Smooth muscle cell (in vitro differentiated cells): ENCODE results near the gene HMG20B. TPM values are rescaled to one million over a fixed set of nuclear protein-coding genes. Genes with fewer than 3 reads are reported as not detected.

ENCODE experiments used
- DNase-seq: peaks from one replicate; lab custom pipeline; 2025; ENCODE audit not compliant: unreplicated experiment; lab: John Stamatoyannopoulos, UW
- H2AFZ ChIP-seq: fragments of 200-600 bp; sonication (generic); 2 replicates; pipeline ENCODE4 v1.6.0; 2016; ENCODE audit warnings: antibody characterized with exemption, low read depth, mild to moderate bottlenecking
- H3F3A ChIP-seq: fragments of 200-600 bp; sonication (generic); 2 replicates; pipeline ENCODE4 v1.6.0; 2017; ENCODE audit warnings: antibody characterized with exemption, low read depth
- H3K27ac ChIP-seq: fragments of 200-600 bp; sonication (generic); 2 replicates; pipeline ENCODE4 v1.5.1; 2016; ENCODE audit warnings: low read depth, mild to moderate bottlenecking
- H3K27me3 ChIP-seq: fragments of 200-600 bp; sonication (generic); 2 replicates; pipeline ENCODE4 v1.6.1; 2016; ENCODE audit warnings: low read depth, mild to moderate bottlenecking
- H3K36me3 ChIP-seq: fragments of 200-600 bp; sonication (generic); 2 replicates; pipeline ENCODE4 v1.5.1; 2016; ENCODE audit warnings: low read depth
- H3K4me1 ChIP-seq: fragments of 200-600 bp; sonication (generic); 2 replicates; pipeline ENCODE4 v1.5.1; 2016; ENCODE audit warnings: low read depth
- H3K4me2 ChIP-seq: fragments of 200-600 bp; sonication (generic); 2 replicates; pipeline ENCODE4 v1.6.0; 2016; ENCODE audit warnings: mild to moderate bottlenecking
- H3K4me3 ChIP-seq: fragments of 200-600 bp; sonication (generic); 2 replicates; pipeline ENCODE4 v1.5.1; 2016; ENCODE audit warnings: mild to moderate bottlenecking
- H3K79me2 ChIP-seq: fragments of 200-600 bp; sonication (generic); 2 replicates; pipeline ENCODE4 v1.6.0; 2016; ENCODE audit warnings: low read depth, mild to moderate bottlenecking
- H3K9ac ChIP-seq: fragments of 200-600 bp; sonication (generic); 2 replicates; pipeline ENCODE4 v1.6.0; 2016; ENCODE audit warnings: low read depth
- H3K9me3 ChIP-seq: fragments of 200-600 bp; sonication (generic); replicated peaks from 2 replicates; pipeline ENCODE4 v1.5.1; 2016; ENCODE audit warnings: low read depth
- H4K20me1 ChIP-seq: fragments of 200-600 bp; sonication (generic); 2 replicates; pipeline ENCODE4 v1.6.0; 2016; ENCODE audit warnings: low read depth
- CTCF ChIP-seq: fragments of 200-600 bp; sonication (generic); IDR thresholded peaks from 2 replicates; pipeline ENCODE4 v1.5.1; 2017; ENCODE audit warnings: borderline replicate concordance, mild to moderate bottlenecking, antibody characterized with exemption; ENCODE audit not compliant: insufficient read depth, poor library complexity, severe bottlenecking
- WGBS: methylation state at CpG from one replicate; pipeline ENCODE4 v1.1.7; 2016; ENCODE audit warnings: low lambda C conversion rate; 5-methylcytosine and 5-hydroxymethylcytosine counted together
- polyA plus RNA-seq: library from polyadenylated mRNA; unstranded; fragments of >200 nt; fragmentation: Nextera tagmentation; extraction: Ambion mirVana; gene quantifications from 2 replicates; pipeline ENCODE4 v1.2.1, GENCODE V29; 2016
- total RNA-seq: library from RNA; depleted of rRNA; stranded (reverse); fragments of >200 nt; gene quantifications from 2 replicates; pipeline ENCODE4 v1.2.3, GENCODE V29; 2014

Gene HMG20B
- total and polyA plus RNA-seq, 2 experiments from 2014 or later, result 109 to 120 TPM

GRCh38 chr19:3590991-3591659 lies 18.4 kb downstream of the HMG20B start:
- Histone ChIP-seq H3K36me3 (no peaks in the 10 kb centered on the region), H4K20me1 (no peaks in the 10 kb centered on the region), H3K9ac (no peak overlapping the region), H3K79me2 (no peaks in the 10 kb centered on the region), H2AFZ (no peak overlapping the region), H3K4me1 (no peaks in the 10 kb centered on the region), H3K9me3 (no peaks in the 10 kb centered on the region), H3K4me3 (no peak overlapping the region), H3F3A (no peaks in the 10 kb centered on the region), H3K4me2 (no peak overlapping the region), H3K27me3 (peaks cover 3% of the 10 kb centered on the region), H3K27ac (no peak overlapping the region)
- no peak for TF ChIP-seq CTCF
- WGBS, result 88% methylated on average over 8 of the region's 8 CpGs
- no peak for DNase-seq

GRCh38 chr19:3591876-3592613 lies 19.3 kb downstream of the HMG20B start:
- H3F3A ChIP-seq, result no peaks in the 10 kb centered on the region
- TF ChIP-seq CTCF, result no peak
- no peaks in the 10 kb centered on the region for H4K20me1 ChIP-seq
- no peaks in the 10 kb centered on the region for H3K36me3 ChIP-seq
- H3K4me2 ChIP-seq, result no peak overlapping the region
- H3K4me1 ChIP-seq, result no peaks in the 10 kb centered on the region
- no peak for DNase-seq
- H2AFZ ChIP-seq, result no peak overlapping the region
- WGBS, result 95% methylated on average over 9 of the region's 9 CpGs
- H3K79me2 ChIP-seq, result no peaks in the 10 kb centered on the region
- H3K9ac ChIP-seq, result no peak overlapping the region
- H3K27me3 ChIP-seq, result no peaks in the 10 kb centered on the region
- no peaks in the 10 kb centered on the region for H3K9me3 ChIP-seq
- no peak overlapping the region for H3K4me3 ChIP-seq
- H3K27ac ChIP-seq, result no peak overlapping the region

GRCh38 chr19:3593156-3593555 lies 20.4 kb downstream of the HMG20B start:
- Histone ChIP-seq H3K9me3 (no peaks in the 10 kb centered on the region), H4K20me1 (no peaks in the 10 kb centered on the region), H3K4me1 (no peaks in the 10 kb centered on the region), H3K4me3 (no peak overlapping the region), H3F3A (no peaks in the 10 kb centered on the region), H3K36me3 (no peaks in the 10 kb centered on the region), H2AFZ (no peak overlapping the region), H3K27me3 (no peaks in the 10 kb centered on the region), H3K27ac (no peak overlapping the region), H3K79me2 (no peaks in the 10 kb centered on the region), H3K4me2 (no peak overlapping the region), H3K9ac (no peak overlapping the region)
- no peak for TF ChIP-seq CTCF
- WGBS, result 46% methylated on average over 11 of the region's 11 CpGs
- DNase-seq, result no peak
